SK-N-MC (cell line): ENCODE data around the gene TACC2.

Source experiments
- EZH2 ChIP-seq: fragments of 200-600 bp; sonication (generic); IDR thresholded peaks from one replicate; pipeline ENCODE4 v1.6.1; 2017; ENCODE audit warnings: antibody characterized with exemption
- FOXP2 ChIP-seq: optimal IDR thresholded peaks from 2 replicates; pipeline ENCODE3; 2011; ENCODE audit warnings: mild to moderate bottlenecking, moderate library complexity; ENCODE audit not compliant: insufficient read depth; ENCODE audit errors: extremely low read length, control extremely low read depth
- POLR2AphosphoS5 ChIP-seq: IDR thresholded peaks from 2 replicates; pipeline ENCODE4 v1.6.1; 2012; ENCODE audit warnings: mild to moderate bottlenecking, low read depth, low read length, borderline replicate concordance

GRCh38 chr10:121994429-121994941 is 5.5 kb downstream of the TACC2 start:
- no peak for TF ChIP-seq EZH2
- TF ChIP-seq POLR2AphosphoS5, result no peak
- TF ChIP-seq FOXP2, result no peak
